Measurements from ENCODE around the gene FOXP1.

The FOXP1 gene

GRCh38 chr3:71012971-71013370 lies 570.6 kb downstream of the FOXP1 start:
- no peak for DNase-seq

GRCh38 chr3:71011565-71012287 lies 571.8 kb downstream of the FOXP1 start:
- no peak for DNase-seq

GRCh38 chr3:71010726-71011455 lies 572.6 kb downstream of the FOXP1 start:
- DNase-seq = peak; percentile 60 to 65

- no peak for DNase-seq
Measured at GRCh38 chr3:71008350-71008935, 575.1 kb downstream of the FOXP1 start.

GRCh38 chr3:71006810-71007785 lies 576.4 kb downstream of the FOXP1 start:
- DNase-seq = no peak

- DNase-seq = no peak
Measured at GRCh38 chr3:71005702-71006321, 577.7 kb downstream of the FOXP1 start.

- no peak for DNase-seq
Measured at GRCh38 chr3:71003511-71003910, 580.0 kb downstream of the FOXP1 start.

- no peak for DNase-seq
Measured at GRCh38 chr3:71002298-71002697, 581.2 kb downstream of the FOXP1 start.

- no peak for DNase-seq
Measured at GRCh38 chr3:71001303-71001830, 582.2 kb downstream of the FOXP1 start.

GRCh38 chr3:71000483-71000882 lies 583.0 kb downstream of the FOXP1 start:
- DNase-seq = no peak

GRCh38 chr3:70999730-71000129 lies 583.8 kb downstream of the FOXP1 start:
- no peak for DNase-seq

- DNase-seq = no peak
Measured at GRCh38 chr3:70996082-70996481, 587.4 kb downstream of the FOXP1 start.

GRCh38 chr3:70994644-70995043 lies 588.9 kb downstream of the FOXP1 start:
- DNase-seq = no peak

GRCh38 chr3:70992562-70993204 lies 590.8 kb downstream of the FOXP1 start:
- no peak for DNase-seq

- no peak for DNase-seq
Measured at GRCh38 chr3:70992131-70992530, 591.4 kb downstream of the FOXP1 start.

GRCh38 chr3:70990723-70991122 lies 592.8 kb downstream of the FOXP1 start:
- no peak for DNase-seq

- DNase-seq = no peak
Measured at GRCh38 chr3:70990185-70990584, 593.3 kb downstream of the FOXP1 start.

GRCh38 chr3:70989174-70989573 lies 594.4 kb downstream of the FOXP1 start:
- no peak for DNase-seq

- DNase-seq = no peak
Measured at GRCh38 chr3:70988111-70988510, 595.4 kb downstream of the FOXP1 start.

GRCh38 chr3:70985572-70985971 lies 598.0 kb downstream of the FOXP1 start:
- DNase-seq = no peak

GRCh38 chr3:70984776-70985482 lies 598.6 kb downstream of the FOXP1 start:
- DNase-seq = no peak

All from activated CD4-positive, alpha-beta T cell treated with anti-CD3 and anti-CD28 coated beads for 4 hours (primary cell).